Measurements from ENCODE around the gene NOX3.
"Not testable (repeated sequence)": the region's sequence is repeated elsewhere in the genome, so short reads cannot be mapped to it uniquely, and the experiment has no call there.

Gene NOX3

DNA sequence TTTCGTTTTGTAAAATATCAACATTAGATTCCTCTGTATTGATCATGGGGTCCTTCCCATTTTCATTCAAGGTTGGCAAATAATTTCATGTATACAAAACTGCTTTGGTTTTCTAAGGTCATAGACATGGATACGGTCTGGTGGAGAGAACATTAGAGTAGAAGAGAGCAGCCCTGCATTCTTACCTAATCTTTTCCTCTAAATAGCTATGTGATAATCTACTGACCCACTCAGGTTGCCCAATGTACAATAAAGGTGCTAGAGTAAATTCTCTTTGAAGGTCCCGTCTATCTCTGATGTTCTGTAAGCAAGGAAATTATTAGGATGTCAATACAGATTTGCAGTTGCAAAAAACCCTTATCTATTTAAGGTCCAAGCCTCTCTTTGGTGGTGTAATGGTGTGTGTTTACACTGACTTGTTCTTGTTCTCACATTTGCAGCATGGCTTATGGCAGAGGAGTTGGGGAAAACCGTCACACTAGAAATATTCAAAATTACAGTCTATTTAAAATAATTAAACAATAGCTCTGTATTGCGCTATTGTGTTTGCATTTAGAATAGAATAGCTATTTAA is 31.2 kb upstream of the NOX3 start:
- H3K4me3 ChIP-seq (ENCODE audit: low read length) = no peak overlapping the region
- no peak for TF ChIP-seq ZNF274 (IDR thresholded peaks at IDR 0.05; ENCODE audit: low read depth, low read length)

DNA sequence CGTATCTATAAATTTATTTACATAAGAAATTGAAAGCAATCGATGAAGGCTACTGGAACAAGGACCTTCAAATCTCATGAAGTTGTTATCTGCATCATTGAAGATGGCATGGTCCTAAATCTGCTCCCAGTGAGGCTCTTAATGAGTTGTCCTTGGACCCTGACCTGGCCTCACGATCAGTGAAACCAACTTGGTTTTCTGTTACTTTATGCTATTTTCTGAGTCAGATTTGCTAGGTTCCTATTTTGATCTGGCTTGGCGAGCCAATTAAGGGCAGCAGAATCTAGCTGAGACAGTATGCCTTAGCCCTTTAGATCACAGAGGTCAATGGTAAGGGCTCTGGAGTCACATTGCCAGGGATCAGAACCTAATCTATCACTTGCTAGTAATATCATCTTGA is 30.1 kb upstream of the NOX3 start:
- no peak for TF ChIP-seq ZNF274 (IDR thresholded peaks at IDR 0.05; ENCODE audit: low read depth, low read length)
- H3K4me3 ChIP-seq (ENCODE audit: low read length) = no peak overlapping the region

DNA sequence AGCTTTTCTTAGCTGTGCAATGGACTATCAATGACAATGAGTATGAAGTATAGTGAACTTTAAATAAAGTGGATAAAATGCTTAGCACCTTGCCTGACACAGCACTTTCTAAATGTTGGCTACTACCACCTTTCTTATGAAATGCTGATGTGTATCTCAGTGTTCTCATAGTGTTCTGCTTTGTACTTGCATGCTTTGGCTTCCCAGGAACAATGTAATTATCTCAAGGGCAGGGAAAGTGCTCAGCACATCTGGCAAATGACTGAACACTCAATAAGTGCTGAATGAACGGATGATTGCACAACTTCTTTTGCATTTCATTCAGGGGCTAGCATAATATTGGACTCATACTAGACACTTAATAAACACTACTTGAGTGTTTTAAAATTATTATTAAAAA is 28.2 kb upstream of the NOX3 start:
- TF ChIP-seq ZNF274 (IDR thresholded peaks at IDR 0.05; ENCODE audit: low read depth, low read length) = no peak
- H3K4me3 ChIP-seq (ENCODE audit: low read length) = no peak overlapping the region

DNA sequence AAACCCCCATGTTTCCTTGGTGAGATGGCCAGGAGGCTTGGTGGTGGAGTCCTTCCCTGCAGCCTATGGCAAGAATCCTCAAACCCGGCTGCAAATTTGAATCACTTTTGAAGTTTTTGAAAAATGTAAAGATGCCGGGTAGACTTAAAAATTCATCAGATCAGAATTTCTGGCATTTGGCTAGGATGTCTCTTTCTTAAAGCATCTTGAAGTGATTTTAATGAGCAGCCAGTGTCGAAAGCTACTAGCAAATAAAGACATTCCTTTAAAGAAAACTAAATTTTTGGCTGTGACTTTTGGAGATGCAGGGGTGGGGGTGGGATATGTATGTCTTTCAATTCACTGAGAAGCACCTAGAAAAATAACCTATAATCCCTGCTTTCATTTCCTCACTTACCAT is 25.6 kb upstream of the NOX3 start:
- H3K4me3 ChIP-seq (ENCODE audit: low read length) = no peak overlapping the region
- TF ChIP-seq ZNF274 (IDR thresholded peaks at IDR 0.05; ENCODE audit: low read depth, low read length) = no peak

DNA sequence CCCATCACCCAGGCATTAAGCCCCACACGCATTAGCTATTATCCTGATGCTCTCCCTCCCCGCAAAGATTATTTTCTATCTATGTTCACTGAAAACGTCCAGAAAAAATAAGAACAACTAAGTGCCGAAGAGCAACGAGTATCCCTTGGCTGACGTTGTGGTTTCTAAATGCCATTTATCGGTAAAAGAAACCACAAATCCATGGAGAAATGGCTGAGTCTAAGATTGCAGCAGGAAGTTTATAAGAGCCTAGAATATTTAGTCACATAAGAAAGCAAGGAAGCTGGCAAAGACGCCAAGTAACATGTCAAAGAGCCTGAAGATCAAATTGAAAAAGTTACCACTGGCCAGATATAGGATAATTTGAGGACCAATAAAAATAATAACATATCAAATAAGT is 18.1 kb upstream of the NOX3 start:
- no peak for TF ChIP-seq ZNF274 (IDR thresholded peaks at IDR 0.05; ENCODE audit: low read depth, low read length)
- no peak overlapping the region for H3K4me3 ChIP-seq (ENCODE audit: low read length)

DNA sequence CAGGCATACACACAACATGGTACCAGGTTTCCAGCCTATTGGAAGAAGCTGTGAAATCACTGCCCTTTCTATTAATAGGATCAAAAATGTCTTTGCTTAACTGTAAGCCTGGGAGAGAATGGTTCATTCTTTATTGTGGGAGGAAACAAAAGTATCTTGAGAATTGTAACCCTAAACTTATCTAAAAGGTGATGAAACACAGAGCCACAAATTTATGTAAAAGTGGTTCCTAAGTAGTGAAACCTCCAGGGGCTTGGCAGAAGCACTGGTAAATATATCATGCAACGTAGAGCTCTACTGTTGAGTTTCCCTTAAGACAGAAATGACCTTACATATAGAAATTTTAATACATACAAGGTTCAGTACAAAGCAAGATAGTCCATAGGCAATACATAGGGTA is 17.2 kb upstream of the NOX3 start:
- no peak for TF ChIP-seq ZNF274 (IDR thresholded peaks at IDR 0.05; ENCODE audit: low read depth, low read length)

DNA sequence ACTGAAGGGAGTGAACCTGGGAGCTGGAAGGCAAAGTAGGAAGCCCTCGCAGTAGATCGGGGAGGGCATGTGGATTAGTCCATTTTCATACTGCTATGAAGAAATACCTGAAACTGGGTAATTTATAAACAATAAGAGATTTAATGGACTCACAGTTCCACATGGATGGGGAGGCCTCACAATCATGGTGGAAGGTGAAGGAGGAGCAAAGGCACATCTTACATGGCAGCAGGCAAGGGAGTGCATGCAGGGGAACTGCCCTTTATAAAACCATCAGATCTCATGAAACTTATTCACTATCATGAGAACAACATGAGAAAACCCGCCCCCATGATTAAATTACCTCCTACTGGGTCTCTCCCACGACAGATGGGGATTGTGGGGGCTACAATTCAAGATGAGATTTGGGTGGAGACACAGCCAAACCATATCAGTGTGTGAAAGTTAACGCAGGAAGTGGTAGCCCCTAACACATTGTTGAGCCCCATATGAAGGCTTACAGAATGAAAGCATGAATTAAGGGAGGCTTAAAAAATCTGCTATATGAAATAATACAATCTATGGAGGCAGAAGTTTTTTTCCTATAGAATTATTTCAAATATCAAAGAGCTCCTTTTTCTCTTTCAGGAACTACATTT is 15.5 kb upstream of the NOX3 start:
- H3K4me3 ChIP-seq (ENCODE audit: low read length) = not testable (repeated sequence)

More for the DNA sequence above, 17.2 kb upstream of the NOX3 start:
- H3K4me3 ChIP-seq (ENCODE audit: low read length) = no peak overlapping the region

DNA sequence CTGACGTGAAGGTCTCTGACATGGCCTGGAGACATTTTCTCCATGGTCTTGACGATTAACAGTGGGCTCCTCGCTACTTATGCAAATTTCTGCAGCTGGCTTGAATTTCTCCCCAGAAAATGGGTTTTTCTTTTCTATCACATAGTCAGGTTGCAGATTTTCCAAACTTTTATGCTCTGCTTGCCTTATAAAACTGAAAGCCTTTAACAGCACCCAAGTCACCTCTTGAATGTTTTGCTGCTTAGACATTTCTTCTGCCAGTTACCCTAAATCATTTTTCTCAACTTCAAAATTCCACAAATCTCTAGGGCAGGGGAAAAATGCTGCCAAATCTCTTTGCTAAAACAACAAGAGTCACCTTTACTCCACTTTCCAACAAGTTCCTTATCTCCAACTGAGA is 12.9 kb upstream of the NOX3 start:
- H3K4me3 ChIP-seq (ENCODE audit: low read length) = not testable (repeated sequence)

DNA sequence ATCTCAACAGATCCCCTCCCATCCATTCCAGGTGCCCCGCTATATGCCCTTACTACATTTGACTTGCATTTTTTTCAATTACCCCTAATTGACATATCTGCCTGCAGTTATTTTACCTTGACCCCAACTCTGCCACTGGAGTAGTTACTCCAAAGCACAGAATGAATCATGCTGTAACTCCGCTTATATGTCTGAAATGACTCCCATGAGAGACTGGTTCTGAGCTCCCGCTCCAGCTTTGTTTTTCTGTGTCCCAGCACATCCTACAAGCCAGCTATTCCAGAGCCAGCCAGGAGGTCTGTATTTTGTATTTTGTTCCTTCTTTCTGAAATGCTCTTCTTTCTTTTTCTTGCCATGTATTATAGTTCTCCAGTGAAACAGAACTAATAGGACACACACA is 10.9 kb upstream of the NOX3 start:
- TF ChIP-seq ZNF274 (IDR thresholded peaks at IDR 0.05; ENCODE audit: low read depth, low read length) = no peak
- H3K4me3 ChIP-seq (ENCODE audit: low read length) = no peak overlapping the region

DNA sequence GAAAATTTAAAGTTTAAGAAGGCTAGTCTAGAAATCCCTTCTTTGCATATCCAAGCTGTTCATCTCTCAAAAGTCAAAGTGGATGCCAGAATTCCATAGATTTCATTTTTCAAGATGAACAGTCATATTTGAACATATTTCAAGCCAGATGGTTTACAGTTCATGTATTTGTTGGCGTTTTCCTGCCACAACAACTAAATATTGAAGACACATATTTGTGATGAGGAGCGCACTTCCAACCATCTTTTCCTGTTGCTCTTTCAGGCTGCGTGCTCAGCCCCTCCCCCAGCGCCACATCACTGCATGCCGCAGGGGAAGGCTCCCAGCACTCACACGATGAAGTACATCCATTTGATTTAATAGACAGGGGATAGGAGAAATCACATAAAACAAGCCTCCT is 5.9 kb upstream of the NOX3 start:
- H3K4me3 ChIP-seq (ENCODE audit: low read length) = no peak overlapping the region
- TF ChIP-seq ZNF274 (IDR thresholded peaks at IDR 0.05; ENCODE audit: low read depth, low read length) = no peak

DNA sequence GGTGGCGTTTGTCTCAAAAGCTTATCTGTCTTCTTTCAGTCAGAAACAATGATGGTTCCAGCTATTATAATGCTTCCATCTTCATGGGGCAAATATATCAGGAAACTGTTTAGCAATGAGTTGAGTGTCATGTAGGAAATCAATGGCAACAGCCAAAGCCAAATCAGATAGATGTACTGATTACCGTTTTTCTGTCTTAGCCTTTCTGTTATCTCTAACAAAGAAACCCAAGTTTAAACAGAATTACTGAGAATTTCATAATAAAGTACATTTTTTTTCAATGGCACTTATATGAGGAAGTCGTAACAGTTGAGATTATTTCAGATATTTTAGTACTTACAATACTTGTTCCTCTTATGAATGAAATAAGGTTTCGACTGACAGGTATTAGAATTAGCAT is 1.2 kb downstream of the NOX3 start:
- no peak overlapping the region for H3K4me3 ChIP-seq (ENCODE audit: low read length)
- no peak for TF ChIP-seq ZNF274 (IDR thresholded peaks at IDR 0.05; ENCODE audit: low read depth, low read length)

DNA sequence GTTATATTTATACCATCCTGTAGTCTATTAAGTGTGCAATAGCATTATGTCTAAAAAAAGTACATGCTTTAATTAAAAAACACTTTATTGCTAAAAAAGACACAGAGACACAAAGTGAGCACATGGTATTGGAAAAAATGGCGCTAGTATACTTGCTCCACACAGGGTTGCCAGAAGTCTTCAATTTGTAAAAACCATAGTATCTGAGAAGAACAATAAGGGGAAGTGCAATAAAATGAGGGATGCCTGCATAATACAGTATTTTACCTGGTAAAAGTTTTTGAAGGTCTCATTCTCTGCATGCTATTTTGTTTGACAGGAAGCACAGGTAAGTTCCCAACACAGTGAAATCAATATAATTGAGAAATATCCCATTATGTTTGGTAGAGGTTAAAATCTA is 1.6 kb downstream of the NOX3 start:
- no peak for TF ChIP-seq ZNF274 (IDR thresholded peaks at IDR 0.05; ENCODE audit: low read depth, low read length)
- H3K4me3 ChIP-seq (ENCODE audit: low read length) = no peak overlapping the region

DNA sequence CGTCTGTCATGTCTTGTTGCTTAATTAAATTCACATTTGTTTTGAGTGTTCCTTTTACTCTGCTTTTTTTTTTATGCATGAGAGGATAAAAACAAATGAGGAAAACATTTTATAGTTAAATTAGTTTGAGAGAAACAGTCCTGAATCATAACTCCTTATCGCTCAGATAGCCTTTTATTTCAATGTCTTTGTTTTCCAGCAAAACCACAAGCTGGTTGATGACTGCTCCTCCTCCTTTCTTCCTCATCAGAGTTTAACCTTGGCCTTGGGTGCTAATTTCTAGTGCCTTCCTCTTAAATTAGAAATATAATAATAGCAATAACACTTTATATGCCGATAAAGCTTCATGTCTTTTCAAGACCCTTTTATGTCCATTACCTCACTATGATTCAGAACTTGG is 3.1 kb downstream of the NOX3 start:
- no peak overlapping the region for H3K4me3 ChIP-seq (ENCODE audit: low read length)
- TF ChIP-seq ZNF274 (IDR thresholded peaks at IDR 0.05; ENCODE audit: low read depth, low read length) = no peak

DNA sequence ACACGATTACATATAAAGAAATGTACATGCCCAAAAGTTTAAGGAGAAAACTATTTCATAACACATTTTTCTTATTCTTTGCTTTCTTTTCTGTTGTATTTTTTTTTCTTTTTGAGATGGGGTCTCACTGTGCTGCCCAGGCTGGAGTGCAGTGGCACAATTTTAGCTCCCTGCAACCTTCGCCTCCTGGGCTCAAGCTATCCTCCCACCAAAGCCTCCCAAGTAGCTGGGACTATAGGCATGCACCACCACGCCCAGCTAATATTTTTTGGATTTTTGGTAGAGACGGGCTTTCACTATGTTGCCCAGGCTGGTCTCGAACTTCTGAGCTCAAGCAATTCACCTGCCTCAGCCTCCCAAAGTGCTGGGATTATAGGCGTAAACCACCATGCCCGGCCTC is 4.1 kb downstream of the NOX3 start:
- not testable (repeated sequence) for H3K4me3 ChIP-seq (ENCODE audit: low read length)

DNA sequence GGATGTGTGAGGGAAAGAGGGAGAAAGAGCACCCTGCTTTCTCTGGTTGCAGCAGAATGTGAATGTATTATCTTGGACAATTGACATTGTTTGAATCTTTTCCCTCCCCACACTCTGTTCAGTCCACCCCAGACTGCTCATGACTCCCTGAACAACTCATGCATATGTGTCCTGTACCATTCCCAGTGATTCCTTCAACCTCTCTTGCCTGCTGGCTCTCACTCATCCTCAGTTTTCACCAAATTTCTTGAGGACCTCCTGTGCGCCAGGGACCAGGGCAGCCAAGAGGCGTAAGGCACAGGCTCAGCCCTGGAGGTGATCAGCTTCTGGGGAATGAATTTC is 5.4 kb downstream of the NOX3 start:
- no peak for TF ChIP-seq ZNF274 (IDR thresholded peaks at IDR 0.05; ENCODE audit: low read depth, low read length)
- no peak overlapping the region for H3K4me3 ChIP-seq (ENCODE audit: low read length)

DNA sequence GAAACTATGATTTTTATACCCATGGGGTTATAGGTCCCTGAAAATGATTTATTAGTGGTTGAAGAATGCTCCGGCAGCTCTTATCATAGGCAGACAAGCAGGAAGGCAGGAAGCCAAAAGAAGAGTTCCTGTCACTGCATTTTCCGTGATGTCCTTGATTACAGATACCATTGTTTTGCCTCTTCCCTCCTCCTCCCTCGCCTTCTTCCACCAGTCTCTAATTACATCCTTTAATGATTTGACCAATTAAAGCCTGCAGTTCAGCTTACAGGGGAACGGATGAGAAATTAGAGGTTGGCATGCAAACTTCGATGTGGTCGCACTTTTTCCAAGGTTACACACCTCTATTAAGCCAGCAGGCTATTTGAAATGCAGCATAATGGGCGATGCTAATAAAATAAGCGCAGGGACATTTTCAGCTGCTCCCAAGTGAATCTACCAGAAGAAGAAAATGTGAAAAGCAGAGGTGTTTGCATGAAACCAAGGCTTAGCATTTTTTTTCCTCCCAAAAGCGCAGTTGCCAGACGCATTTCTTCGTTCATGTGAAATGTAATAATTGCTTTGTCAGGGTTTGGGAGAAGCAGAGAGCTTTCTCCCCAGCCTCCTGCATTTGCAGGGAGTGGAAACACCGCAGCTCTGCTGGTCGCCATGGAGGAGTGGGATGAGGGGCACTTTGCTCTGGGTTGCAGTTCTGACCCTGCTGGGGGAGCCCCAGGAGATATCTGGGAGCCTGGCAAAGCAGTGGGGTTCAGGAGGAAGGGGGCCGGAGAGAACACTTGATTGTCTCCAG is 6.0 kb downstream of the NOX3 start:
- no peak overlapping the region for H3K4me3 ChIP-seq (ENCODE audit: low read length)
- no peak for TF ChIP-seq ZNF274 (IDR thresholded peaks at IDR 0.05; ENCODE audit: low read depth, low read length)

Measured in GM08714 (cell line).